ENCODE measurements around the gene KCNK17.

KCNK17 gene

DNA sequence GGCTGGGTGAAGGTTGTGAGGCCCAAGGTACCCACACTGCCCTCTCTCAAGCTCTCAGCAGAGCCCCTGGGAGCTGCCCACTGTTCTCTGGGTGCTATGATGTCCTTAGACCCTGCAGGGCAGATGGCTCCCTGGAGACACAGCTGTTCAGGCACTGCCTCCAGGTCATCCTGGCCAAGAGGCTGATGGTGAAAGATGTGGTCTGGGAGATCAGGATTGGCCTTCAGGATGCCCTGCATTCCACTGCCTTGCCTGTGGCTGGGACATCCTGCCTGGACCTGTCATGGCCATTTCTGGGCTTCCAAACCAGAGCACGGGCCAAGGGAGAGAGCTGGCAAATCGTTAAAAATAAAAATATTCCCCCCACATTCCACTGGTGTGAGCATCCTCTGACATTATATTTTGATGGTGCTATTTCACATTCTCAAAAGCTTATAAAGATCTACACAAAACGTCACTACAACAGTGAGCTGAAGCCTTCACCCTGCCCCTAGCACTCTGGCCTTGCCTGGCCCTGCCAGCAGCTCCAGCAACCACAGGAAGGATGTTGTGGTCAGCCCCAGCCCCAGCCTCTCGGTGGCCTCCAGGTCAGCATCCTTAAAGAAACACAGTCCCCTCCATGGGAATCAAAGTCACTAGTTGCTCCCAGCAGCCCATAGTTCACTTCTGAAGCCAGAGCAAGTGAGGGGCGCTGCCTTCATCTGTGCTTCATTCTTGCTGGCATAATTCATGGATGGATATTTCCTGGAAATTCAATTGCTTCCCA, 21.7 kb upstream of the KCNK17 start:
- DNase-seq = no peak

DNA sequence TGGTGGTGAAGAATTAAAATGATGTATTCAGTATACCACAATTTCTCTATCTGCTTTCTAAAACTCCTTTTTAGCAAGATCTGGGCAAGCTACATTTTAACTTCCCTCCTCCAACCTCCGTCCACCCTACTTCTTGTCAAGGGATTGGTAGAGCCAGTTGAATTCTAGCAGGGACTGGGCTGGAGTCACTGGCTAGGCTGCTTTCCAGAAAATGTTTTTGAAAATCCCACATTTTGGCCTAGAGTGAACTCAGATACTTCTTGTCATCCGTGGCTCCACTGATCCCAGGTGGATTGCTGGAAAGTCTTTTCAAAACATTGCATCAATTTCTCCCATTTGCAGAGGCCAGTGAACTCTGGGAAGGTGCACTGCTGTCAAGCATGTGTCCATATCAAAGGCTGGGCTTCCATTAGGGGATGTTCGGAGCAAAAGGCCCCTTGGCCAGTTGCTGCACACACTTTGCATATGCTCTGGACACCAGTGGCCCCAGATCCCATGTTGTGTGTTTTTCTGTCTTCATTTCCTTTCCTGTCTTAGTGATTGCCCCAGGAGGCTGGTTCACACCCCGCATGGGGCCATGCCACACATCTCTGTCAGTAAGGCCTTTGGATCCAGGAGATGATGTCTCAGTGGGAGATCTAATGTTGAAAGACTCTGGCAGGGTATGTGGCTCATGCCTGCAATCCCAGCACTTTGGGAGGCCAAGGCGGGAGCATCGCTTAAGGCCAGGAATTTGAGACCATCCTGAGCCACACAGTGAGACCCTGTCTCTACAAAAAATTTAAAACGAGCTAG, 19.6 kb upstream of the KCNK17 start:
- DNase-seq = no peak

DNA sequence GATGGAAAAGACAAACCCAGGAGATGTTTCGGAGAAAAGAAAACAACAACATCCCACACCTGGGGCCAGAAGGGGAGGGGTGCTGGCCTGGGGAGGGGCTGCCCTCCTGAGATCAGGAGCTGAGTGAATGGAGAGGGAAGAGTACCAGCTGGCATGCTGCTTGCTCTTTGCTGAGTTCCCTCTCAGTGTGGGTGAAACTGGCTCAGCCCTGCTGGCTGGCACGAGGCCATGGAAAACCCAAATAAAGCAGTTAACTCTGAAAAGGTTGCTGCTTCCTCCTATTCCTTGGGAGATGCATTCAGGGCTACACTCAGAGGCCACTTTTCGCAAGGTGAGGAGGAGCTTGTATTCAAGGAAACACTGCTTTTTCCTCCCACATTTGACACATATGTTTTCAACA, 16.3 kb upstream of the KCNK17 start:
- DNase-seq = no peak

DNA sequence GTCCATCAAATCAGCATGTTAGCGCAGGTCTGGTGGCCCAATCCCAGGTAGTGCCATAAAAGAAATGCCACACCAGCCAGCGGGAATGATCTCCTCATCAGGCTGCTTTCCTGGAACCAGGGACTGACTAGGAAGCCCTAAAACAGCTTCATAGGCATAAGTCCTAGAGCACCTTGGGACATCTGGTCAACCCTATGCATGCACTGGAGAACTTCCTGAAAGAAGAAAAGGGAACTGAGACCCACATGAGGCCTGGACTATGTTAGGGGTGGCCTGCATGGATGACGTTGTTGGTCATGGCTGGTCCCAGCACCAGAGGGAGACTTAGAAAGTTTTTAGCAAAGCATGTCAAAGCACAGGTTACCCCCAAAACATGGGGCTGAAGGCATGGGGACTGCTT, 15.8 kb upstream of the KCNK17 start:
- DNase-seq = no peak

DNA sequence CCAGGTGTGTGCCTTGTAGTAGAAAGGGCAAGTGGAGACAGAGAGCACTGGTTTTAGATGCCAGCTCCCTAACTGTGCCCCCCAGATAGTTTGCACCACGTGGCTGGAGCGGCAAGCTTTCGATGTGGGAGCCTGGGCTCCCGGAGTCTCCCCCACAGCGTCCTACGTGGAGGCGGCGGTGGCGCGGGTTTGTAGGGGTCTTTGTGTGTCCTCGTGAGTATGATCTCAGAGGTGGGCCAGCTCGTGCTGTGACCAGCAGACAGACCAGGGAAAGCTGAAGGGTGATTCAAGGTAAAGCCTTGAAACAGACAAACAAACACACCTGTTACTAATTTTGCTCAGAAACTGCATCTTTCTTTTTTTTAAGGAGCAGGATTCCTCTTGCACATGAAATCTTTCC, 13.8 kb upstream of the KCNK17 start:
- no peak for DNase-seq

DNA sequence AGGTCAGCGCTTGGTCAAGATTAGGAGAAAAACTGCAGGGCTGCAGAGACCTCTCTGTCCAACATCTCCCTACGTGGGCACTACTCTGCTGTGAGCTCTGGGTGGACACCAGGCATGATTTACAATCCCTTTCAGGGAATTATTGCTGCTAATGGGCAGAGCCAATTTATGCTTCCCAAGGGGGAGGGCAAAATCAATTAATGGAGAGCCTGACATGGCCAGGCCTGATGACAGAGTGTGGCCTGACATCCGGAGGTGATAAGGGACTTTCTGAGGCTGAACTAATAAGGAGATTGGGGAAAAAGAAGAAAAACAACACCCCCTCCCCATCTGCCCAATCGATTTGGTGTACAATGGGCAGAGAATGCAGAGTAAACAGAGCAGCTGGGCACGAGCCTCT, 13.3 kb upstream of the KCNK17 start:
- no peak for DNase-seq

DNA sequence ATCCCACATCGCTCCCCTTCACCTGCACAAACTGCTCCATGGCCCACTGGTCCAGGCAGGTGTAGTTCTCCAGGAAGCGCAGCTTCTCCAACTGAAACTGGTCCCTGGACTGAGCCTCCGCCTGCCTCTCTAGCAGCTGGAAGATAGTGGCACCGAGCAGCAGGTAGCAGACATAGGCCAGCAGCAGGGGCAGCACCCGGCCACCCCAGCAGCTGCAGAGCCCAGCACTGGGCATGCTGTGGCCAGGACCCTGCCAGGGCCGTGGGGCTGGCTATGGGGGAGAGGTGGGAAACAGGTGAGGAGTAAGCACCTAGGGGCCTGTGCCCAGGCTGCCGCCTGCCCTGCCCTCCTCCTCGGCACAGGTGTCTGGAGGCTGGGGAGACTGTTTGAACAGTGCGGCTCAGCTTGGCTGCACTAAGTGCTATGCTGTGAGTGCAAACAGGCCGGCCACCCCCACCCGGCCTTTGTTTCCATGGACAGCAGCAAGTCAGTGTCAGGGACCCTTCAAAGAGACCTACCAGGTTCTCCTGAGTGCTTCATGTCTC, 8.2 kb upstream of the KCNK17 start, which contains the start of gene KCNK16:
TSS of gene KCNK16 (minus strand) at position 397 of the 545 bp plus-strand sequence. CDS start at position 235, 162 bp downstream.
- DNase-seq = no peak

DNA sequence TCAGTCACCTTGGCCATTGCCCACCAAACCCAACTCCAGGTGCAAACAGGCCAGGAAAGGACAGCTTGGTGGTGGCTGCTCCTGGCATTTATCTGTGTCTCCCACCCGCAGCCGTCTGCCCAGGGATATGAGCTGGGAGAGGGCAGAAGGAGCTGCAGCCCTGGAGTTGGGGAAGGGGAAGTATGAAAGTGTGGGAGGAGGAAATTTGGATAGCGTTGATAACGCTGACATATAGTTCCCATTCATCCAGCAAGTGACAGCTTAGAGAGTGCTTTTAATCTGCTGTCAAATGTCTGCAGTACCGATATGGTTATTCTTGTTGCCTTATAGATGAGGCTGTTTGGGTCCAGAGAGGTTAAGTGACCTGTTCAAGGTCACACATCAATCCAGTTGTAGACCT, 7.5 kb upstream of the KCNK17 start:
- DNase-seq = no peak

DNA sequence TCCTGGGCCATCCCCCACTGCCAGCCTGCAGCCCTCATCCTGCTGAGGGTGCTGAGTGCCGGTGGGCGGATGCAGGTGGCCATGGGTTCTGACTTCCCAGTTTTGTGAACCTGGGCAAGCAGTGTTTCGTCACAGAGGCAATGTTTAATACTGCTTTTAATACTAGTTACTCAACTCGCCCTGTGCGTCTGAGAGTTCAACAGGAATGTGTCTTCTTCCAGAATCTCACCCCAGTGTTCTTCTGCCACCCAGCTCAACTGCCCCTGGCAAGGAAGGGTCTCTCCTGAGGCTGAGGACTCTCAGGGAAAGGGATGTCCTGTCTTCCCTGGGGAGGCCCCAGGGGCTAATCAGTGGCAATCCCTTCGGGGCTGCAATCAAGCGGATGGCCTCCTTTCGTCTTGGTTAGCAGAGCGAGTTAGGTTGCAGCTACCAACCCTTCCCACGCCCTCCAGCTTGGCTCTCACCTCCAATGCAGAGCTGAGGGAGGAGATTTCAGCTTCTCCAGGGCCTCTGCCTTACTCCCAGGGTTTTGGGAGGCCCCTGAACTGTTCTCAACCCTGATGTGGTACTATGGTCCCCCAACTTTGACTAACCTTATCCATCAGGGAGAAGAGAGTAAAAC, 6.3 kb upstream of the KCNK17 start:
- no peak for DNase-seq

DNA sequence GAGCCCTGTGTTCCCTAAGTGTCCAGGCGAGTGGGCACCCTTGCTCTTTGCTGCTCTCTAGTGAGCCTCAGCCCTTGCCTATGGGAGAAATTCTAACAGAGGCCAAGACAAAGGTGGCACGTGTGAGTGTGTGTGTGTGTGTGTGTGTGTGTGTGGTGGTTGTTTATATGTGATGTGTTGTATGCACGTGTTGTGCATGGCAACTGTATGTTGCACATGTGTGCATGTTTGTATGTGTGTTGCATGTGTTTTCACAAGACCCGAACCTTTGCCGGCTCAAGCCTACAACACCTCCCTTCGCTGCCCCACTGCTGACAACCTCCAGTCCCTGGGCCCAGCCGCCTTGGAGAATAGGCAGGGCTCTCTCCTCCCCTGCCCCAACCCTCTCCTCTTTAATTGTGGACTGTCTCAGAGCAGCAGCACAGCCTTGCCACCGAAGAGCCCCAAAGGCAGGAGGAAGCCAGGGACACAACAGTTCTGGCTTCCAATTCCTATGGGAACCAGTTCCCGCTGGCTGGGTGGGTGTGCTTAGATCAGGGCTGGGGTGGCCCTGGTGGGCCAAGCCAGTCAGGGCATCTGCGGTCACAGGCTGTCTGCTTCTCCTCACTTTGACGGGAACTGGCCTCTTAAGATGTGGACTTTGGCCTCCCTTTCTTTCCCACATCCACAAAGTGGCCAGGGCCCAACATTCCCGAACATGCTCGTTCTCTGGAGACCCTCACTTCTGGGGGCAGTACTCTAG, 5.6 kb upstream of the KCNK17 start:
- no peak for DNase-seq

DNA sequence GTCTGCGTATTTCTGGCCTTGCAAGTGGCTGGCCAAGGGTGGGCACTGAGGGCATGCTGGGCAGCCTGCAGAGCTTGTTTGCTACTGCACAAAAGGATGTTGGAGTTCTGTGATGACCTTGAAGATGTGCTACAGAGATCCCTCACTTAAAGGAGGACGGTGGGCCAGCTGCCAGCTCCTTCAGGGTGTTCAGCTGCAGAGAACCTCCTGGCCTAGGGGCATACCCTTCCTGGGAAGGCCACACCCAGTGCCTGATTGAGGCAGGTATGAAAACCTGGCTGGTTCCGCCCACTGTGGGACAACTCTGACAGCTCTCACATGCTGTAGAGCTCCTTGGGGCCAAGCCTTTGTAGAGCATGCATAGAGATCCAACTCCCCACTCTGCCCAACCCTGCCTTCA, 3.0 kb upstream of the KCNK17 start:
- DNase-seq = no peak

DNA sequence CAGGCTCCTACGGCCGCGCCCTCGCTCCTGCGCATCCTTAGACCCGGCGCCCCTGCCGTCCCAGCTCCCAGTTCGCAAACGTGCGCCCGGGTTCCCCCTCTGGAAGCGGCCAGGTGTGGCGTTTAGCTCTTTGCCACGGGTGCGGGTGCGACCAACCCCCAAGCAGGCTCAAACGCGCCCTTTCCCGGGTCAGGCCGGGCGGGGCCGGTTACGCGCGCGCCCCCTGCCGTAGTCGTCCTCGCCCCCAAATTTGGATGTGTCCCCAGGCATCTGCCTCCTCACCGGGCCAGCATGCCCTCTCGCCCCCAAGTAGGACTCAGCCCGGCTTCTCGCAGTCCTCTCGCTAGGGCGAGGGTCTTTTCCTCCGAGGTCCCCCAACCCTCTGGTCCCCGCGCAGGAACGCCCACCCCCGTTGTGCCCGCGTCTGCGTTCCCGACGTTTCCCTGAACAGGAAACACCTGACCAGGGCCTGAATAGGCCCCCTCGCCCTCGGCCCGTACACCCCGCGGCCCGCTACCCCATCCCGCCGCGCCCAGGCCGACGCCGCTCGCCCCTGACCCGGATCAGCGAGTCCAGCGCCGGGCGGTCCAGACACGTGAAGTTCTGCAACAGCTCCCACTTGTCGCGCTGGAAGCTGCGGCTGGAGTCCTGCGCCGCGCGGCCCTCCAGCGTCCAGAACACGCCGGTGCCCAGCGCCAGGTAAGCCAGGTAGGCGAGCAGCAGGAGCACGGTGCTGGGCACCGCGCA, 520 bp downstream of the KCNK17 start:
- no peak for DNase-seq

DNA sequence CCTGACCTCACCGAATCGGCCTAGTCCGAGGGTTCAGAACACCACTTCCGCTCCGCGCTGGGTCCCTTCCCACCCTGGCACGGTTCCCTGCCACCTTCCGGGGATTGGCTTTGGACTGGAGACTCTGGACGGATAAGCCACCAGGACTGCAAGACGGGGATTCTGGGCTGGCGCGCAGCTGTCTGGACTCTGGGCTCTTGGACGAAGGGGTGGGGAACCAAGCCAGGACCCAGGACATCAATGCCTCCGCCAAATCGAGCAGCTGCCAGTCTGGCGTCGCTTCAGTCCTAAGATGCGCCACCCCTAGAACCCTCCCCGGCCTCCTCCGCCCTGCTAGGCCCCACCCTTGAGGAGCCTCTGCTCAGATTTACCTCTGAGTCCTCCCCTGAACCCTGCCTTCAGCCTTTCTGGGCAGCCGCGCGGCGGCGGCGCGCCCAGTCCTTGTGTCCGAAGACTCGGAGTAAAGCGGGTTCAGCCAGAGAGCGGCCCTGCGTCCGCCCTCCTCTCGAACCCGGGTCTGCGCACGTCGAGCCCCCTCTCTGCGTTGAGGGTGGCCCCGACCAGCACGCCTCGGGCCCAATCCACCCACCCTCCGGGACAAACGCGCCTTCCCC, 1.2 kb downstream of the KCNK17 start:
- DNase-seq = no peak

DNA sequence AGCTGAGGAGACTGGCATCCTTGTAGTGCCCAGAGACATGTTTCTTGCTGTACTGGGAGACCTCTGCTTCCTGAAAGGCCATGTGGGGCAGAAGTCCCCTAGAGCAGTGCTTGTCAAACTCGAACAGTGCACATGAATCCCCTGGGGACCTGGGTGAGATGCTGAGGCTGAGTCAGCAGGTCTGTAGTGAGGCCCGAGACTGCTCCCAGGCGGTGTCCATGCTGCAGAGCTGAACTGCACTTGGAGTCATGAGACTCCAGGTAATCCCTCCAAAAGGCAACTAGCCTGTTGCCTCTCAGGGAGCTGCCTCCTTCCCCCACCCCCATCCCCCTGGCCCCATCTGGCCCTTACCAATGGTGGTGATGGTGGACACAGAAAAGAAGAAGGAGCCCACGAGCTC, 3.7 kb downstream of the KCNK17 start:
- DNase-seq = no peak

DNA sequence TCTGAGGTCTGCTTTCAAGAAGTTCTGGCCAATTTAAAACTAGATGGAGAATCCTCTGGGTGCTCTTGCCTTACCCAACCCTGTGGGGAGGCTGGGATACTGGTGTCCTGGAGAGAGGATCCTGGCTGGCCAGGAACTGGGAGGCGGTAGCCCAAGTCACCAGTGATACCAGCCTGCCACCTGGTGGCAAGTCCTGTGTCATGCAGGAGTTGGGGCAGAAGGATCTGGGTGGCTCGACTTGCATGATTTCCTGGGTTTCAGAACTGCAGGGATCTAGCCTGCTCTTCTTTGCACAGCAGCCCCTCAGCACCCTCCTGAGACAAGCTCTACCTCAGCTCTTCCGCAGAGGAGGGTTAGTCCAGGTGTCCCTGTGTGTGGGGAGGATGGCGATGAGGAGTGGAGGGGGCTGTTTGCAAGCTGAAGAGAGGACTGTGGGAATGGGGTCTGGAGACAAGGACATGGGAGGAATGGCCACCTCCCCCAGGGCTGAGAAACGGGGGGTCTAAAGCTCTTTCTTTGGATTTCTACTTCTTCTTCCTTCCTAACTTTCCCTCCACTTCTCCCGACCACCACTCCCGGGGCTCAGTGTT, 4.2 kb downstream of the KCNK17 start:
- peak; percentile 46 for DNase-seq

DNA sequence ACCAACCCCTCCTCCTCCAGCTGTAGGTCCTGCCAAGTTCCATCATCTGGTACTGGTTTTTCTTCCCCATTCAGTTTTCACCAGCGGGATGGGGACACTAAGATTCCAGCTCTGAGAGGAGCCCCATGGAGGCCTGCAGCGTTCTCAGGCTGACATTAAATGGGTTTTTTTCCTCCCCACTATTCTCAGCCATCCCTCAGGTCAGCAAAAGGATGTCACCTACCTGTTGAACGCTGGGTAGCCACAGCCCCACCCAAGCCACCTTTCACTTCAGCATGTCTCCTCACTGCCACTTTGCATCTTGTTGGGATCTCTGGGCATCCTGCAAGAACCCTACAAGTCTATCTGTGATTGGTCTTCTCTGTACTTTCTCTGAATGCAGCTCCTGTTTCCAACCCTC, 6.8 kb downstream of the KCNK17 start:
- no peak for DNase-seq

DNA sequence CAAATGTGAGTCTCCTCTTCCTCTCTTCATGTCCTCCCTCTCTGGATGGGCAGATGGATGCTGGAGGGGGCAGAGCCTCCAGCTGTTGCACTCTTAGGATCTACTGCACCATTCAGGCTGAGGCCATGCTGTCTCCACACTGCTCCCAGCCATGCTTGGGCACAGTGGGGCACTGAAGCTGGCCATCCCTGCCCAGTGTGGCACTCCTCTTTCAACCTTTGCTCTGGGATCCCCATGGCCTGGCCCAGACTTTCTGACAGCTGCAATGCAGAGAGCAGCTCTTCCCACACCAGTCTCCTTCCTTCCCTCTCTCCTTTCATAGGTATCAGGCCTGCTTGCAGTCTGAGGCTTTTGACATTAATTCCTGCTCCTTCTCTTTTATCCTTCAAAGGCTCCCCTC, 9.3 kb downstream of the KCNK17 start:
- DNase-seq = no peak

DNA sequence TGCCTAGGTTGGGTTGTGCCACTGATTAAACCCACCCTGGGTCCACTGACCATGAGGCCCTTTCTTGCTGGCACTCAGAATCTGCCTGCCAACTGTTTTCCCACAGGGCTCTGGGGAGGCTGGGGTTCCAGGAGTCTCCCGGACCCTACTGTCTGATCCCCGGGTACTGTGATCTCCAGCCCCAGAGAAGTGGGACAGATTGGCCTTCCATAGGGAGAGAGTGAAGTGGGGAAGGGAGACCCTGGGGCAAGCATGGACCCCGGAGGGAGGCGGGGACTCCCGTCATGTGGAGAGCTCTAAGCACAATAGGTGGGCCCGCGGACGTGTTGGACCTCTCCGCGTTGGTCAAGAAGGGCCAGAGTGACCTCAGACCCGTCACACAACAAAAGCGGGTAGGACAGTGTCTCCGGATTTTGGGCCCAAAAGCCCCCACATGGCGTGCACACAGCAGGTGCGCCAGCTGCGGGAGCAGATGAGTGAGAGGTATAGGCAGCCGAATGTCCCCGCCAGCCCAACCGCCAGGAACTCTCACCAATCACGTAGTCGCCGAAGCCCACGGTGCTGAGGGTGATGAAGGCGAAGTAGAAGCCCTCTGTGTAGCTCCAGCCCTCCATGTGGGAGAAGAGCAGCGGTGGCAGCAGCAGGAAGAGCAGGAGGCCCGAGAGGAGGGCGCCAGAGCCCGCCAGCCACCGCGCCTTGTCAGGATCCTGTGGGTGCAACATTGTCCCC, 10.6 kb downstream of the KCNK17 start:
- DNase-seq = no peak

DNA sequence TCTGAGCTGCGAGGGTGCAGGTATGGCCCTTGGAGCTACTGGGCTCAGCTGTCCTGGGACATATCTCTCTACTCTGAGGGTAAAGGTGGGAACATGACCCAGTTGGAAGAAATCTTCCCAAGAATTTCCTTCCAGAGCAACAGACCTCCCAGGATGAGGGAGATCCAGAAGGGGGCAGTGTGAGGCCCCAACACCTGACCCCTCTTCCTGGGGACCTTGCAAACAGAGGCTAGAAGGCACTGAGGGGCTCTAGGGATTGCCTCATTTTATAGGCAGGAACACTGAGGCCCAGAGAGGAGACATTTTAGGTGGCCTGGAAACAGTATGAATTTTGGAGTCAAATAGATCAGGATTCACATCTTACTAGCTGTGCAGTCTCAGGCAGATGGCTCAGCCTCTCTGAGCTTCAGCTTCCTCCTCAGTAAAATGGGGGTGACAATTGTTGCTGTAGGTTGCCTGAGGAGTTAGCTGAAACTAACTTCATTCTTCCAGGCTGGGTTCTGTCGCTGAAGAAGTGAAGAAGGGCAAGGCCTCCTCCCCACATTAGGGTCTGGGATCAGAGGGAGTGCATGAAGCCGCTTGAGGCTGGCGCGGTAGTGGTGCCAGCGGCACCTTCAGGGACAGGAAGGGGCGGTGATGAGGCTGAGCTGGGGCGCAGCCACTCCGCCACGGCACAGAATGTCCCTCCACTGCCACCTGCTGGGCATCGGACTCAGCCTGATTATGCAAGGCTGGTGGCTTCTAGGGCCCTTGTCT, 11.4 kb downstream of the KCNK17 start:
- peak; percentile 50 for DNase-seq

DNA sequence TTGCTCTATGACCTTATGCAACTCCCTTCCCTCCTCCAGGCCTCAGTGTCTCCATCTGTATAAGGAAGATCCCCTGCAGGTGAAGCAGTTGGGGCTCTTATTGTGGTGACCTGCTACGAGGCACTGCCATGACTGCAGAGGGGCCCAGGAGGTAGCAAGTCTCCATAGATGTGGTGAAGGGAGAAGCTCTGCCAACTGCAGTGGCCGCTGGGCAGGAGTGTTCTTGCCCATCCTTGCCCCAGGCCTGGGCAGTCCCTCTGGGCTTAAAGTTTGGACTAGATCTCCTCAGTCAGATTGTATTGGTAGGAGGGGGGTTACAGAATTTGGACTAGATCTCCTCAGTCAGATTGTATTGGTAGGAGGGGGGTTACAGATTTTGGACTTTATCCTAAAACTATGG, 12.2 kb downstream of the KCNK17 start:
- no peak for DNase-seq

All from fibroblast of skin of right quadriceps (primary cell).